ENCODE results near the gene PFDN2. TPM values are rescaled to one million over a fixed set of nuclear protein-coding genes. Genes with fewer than 3 reads are reported as not detected.
A peak's percentile ranks its signal among the peaks of the same experiment; 100 is the strongest.

PFDN2 gene
- total and polyA plus RNA-seq, 12 donors, result 33.6 to 452 (median 57.1) TPM

DNA sequence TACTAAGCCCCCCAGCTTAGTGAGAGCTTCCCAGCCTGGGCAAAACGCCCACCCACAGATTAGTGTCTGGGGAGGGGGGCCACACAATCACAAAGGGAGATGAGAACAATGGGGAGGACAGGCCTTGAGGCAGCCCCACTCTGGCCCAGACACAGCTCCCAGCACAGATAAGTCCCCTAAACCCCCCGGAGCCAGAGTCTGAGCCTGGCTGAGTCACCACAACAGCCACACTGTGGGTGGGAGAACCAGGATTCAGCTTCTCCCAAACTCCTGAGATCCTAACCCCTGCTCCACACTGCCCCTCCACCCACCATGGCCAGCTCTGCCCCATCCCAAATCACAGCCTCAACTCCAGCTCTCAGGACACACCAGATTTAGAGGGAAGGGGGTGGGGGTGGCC lies 32.7 kb downstream of the PFDN2 start:
- Histone ChIP-seq H3K4me1 (replicated peaks in 1 of 2) (peaks cover 0 to 7% of the 10 kb centered on the region in 2 donors), H3K4me3 (no peak overlapping the region), H3K9me3 (replicated peaks in 1 of 3) (no peaks in the 10 kb centered on the region), H3K27me3 (no peaks in the 10 kb centered on the region), H3K36me3 (replicated peaks in 1 of 2) (no peaks in the 10 kb centered on the region), H3K27ac (no peak overlapping the region)
- DNase-seq, result no peak
- 52 to 64% (median 62%) methylated on average over 2 of the region's 2 CpGs for WGBS, 4 donors
- TF ChIP-seq, protein P1, sequence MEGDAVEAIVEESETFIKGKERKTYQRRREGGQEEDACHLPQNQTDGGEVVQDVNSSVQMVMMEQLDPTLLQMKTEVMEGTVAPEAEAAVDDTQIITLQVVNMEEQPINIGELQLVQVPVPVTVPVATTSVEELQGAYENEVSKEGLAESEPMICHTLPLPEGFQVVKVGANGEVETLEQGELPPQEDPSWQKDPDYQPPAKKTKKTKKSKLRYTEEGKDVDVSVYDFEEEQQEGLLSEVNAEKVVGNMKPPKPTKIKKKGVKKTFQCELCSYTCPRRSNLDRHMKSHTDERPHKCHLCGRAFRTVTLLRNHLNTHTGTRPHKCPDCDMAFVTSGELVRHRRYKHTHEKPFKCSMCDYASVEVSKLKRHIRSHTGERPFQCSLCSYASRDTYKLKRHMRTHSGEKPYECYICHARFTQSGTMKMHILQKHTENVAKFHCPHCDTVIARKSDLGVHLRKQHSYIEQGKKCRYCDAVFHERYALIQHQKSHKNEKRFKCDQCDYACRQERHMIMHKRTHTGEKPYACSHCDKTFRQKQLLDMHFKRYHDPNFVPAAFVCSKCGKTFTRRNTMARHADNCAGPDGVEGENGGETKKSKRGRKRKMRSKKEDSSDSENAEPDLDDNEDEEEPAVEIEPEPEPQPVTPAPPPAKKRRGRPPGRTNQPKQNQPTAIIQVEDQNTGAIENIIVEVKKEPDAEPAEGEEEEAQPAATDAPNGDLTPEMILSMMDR (IDR thresholded peaks at IDR 0.05), result no peak
- TF ChIP-seq POLR2A (IDR thresholded peaks at IDR 0.05), result no peak
- intact Hi-C loops (cut with DNase I), result no loop called here

DNA sequence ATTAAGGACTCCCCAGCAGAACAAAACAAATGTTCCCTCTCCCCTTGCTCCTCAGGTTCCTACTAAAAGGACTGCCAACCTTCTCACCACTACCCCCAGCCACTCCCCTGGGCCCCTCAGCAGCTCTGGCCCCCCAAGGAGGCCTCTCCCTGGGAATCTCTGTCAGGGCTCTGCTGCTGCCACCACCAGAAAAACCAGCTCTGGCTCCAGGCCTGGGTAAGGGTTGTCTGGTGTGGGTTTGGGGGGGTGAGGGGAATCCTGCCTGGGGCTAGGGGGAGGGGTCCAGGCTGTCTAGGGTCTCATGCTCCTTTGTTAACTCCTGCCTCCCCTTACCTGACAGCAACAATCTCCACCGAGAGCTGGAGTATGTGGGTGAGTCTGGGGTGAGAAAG lies 33.2 kb downstream of the PFDN2 start:
- Histone ChIP-seq H3K27ac (no peak overlapping the region), H3K4me3 (no peak overlapping the region), H3K27me3 (no peaks in the 10 kb centered on the region), H3K4me1 (replicated peaks in 1 of 2) (peaks cover 0 to 7% of the 10 kb centered on the region in 2 donors), H3K9me3 (replicated peaks in 1 of 3) (no peaks in the 10 kb centered on the region), H3K36me3 (replicated peaks in 1 of 2) (no peaks in the 10 kb centered on the region)
- TF ChIP-seq, protein P1 (IDR thresholded peaks at IDR 0.05), result no peak
- no peak for TF ChIP-seq POLR2A (IDR thresholded peaks at IDR 0.05)
- intact Hi-C loops (cut with DNase I), result no loop called here
- DNase-seq, result no peak
- WGBS, 4 donors, result 86 to 100% (median 96%) methylated on average over 1 of the region's 1 CpG

DNA sequence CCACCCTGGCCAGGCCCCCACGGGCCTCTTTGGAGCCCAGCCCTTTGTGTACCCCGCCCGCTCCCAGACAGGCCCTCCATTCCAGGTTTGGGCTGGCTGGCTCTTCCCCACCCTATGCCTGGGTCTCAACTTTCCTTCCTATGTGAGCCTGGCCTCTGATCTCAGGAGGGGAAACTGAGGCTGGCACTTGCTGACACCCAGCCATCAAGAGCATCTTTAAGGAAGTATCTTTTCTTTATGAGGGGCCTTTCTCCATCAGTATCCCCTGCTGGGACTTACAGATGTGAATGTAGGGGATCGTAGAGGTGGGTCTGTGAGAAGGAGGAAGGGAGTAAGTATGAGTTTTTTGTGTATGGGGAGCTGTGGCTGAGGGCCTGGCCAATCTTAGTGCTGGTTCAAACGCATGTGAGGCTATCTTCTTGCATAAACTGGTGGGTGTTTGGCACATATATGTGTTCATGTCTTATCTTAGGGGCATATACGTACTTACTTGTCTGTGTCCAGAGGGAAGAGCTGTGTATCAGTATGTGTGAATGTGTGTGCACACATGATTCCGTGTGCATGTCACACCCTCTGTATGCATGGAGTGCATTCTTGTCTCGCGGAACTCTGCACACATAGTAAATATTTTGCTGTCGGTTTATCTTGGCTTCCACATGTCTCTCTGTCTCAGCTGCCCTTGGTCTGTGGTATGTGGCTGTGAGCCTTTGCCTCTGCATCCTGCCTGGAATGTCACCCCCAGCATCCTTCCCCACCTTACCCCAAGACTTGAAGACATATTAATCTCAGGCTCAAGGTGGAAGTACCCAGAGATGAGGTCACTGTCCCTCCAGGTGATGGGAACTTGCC lies 33.9 kb downstream of the PFDN2 start:
- Histone ChIP-seq H3K36me3 (replicated peaks in 1 of 2) (no peaks in the 10 kb centered on the region), H3K4me3 (no peak overlapping the region), H3K4me1 (replicated peaks in 1 of 2) (peaks cover 0 to 7% of the 10 kb centered on the region in 2 donors), H3K27ac (peak overlapping the region in 3 of 5 donors; percentile 33 to 54 (median 49)), H3K9me3 (replicated peaks in 1 of 3) (no peaks in the 10 kb centered on the region), H3K27me3 (no peaks in the 10 kb centered on the region)
- WGBS, 4 donors, result 67 to 73% (median 69%) methylated on average over 10 of the region's 10 CpGs
- no peak for TF ChIP-seq POLR2A (IDR thresholded peaks at IDR 0.05)
- TF ChIP-seq, protein P1 (IDR thresholded peaks at IDR 0.05), result no peak
- DNase-seq, result no peak
- intact Hi-C loops (cut with DNase I), result no loop called here

DNA sequence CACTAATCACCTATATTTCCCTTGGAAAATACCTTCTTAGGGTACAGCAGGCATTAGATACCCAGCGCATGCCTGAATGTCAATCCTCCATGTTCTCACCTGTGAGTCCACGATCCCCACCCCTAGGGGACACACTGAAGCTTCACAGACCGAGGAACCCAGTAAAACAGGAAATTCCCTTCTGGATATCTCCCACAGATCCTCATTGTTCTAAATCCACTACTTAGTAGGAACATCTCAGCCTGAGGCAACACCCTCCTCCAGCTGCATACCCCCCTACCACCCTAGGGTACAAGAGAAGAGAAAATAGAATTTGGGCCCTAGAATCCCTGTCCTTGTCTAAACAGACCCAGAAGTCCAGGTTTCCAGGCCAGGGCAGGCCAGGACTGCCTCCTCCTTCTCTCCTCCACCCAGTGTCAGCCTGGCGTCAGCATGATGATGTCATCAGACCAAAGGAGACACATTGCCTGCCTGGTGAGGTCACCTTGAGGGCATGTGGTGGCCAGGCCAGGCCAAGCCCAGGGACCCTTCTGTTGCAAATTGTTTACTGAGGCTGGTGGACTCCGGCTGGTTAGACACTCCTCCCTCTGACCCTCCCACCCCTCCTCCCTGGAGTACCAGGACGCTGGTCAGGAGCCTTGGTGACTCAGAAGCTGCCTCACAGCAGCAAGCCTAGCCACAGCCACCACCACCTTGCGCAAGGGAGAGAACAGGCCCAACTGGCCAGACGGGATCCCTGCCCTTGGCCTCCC lies 34.7 kb downstream of the PFDN2 start:
- Histone ChIP-seq H3K9me3 (replicated peaks in 1 of 3) (no peaks in the 10 kb centered on the region), H3K27ac (peak overlapping the region in 3 of 5 donors; percentile 33 to 54 (median 49)), H3K4me1 (replicated peaks in 1 of 2) (peaks cover 0 to 7% of the 10 kb centered on the region in 2 donors), H3K27me3 (no peaks in the 10 kb centered on the region), H3K4me3 (no peak overlapping the region), H3K36me3 (replicated peaks in 1 of 2) (no peaks in the 10 kb centered on the region)
- peak in 1 of 2 donors; percentile 28 for TF ChIP-seq POLR2A (IDR thresholded peaks at IDR 0.05)
- TF ChIP-seq, protein P1 (IDR thresholded peaks at IDR 0.05), result no peak
- DNase-seq, result peak; percentile 81 to 96 (median 93)
- WGBS, 4 donors, result 38 to 48% (median 46%) methylated on average over 8 of the region's 8 CpGs
- intact Hi-C loops (cut with DNase I), result no loop called here

All from adrenal gland (tissue), 12 donors.